Fibroblast of gingiva (primary cell): ENCODE results near the gene ATP1B3.
"Not testable (repeated sequence)": the region's sequence is repeated elsewhere in the genome, so short reads cannot be mapped to it uniquely, and the experiment has no call there.

Source experiments
- DNase-seq: peaks from one replicate; pipeline ENCODE4 v3.0.0-alpha.2; 2011; ENCODE audit warnings: low read depth

ATP1B3 gene

GRCh38 chr3:141905129-141905528 lies 28.7 kb downstream of the ATP1B3 start:
- no peak for DNase-seq

DNA sequence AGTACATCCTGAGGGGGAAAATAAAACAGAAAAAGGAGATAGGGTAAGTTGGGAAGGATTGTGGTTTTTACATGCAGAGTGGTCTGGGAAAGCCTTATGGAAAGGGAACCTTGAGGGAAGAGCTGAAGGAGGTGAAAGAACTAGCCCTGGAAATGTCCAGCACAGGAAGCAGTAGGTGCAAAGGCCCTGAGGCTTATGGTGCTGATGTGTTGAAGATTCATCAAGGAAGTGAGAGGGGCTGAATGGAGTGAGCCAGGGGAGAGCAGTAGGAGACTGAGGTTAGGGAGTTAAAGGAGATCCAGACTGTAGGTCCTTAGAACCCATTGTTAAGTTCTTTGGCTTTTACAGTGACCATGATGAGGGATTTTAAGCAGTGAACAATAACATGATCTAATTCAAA lies 33.0 kb downstream of the ATP1B3 start:
- no peak for DNase-seq

DNA sequence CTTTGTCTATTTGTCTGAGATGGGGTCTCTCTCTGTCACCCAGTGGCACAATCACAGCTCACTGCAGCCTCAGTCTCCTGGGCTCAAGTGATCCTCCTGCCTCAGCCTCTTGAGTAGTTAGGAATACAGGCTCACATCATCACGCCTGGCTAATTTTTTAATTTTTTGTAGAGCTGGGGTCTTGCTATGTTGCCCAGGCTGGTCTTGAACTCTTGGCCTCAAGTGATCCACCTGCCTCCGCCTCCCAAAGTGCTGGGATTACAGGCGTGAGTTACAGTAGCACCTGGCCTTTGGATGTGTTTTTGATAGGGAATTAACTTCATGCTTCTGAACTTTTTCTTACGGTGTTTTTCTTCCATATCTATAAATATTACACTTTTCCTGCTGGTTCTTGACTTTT lies 33.5 kb downstream of the ATP1B3 start:
- DNase-seq: not testable (repeated sequence)

DNA sequence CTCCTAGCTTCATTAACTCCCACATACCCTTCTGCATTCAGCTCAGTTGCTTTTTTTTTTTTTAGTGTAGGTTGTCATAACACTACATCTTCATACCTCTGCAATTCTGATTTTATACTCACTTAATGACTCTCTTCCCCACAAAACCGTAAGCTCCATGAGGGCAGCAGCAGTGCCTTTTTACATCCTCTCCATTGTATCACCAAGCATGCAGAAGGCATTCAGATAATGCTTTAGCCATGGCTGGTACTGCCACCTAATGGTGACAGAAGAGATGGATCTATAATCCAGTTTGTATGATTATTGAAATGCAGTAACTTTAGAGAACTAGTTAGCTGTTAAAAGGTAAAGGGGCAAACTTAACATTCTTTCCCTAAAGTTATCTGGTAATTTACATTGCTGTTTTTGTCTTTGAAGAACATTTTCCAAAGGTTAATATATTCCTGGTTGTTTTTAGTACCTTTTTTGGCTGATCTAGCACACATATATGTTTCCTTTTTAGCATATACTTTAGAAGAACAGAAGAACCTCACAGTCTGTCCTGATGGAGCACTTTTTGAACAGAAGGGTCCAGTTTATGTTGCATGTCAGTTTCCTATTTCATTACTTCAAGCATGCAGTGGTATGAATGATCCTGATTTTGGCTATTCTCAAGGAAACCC lies 36.8 kb downstream of the ATP1B3 start:
- peak; percentile 63 for DNase-seq

GRCh38 chr3:141914311-141914710 lies 37.9 kb downstream of the ATP1B3 start:
- DNase-seq: no peak

DNA sequence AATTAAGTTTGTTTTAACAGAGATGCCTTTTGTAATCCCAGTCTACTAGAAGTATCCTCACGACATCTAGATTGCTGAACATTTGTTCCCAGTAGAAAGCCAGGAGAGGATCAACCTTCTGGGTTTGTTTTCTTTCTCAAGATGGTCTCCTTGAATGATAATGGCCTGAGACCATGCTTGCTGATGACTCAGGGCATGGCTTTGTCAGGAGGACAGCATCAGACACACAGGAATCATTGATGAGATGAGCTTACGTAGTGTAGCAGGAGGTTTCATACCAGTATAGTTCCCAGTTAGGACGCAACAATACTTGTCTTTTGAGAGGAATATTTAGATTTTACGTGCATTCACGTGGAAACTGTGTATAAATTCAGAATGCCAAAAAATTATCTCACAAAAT lies 38.6 kb downstream of the ATP1B3 start:
- no peak for DNase-seq

DNA sequence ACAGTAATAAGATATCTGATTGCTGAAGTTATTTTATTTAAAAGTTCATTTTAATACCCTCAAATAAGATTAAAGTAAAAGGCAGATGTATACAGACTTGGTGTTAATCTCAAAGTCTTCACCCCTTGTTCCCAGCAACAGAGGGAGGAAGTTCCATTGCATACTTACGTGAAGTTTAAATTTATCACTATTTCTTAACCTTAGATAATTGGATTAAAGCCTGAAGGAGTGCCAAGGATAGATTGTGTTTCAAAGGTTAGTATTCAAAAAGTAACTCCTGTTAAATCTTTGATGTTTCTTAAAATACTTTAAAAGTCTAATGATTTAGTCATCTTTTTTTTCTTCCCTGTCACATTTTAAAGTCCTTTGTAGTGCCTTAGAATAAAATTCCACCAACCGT lies 39.3 kb downstream of the ATP1B3 start:
- no peak for DNase-seq

- DNase-seq: no peak
These were observed 44.3 kb downstream of the ATP1B3 start for GRCh38 chr3:141920701-141921100.

DNA sequence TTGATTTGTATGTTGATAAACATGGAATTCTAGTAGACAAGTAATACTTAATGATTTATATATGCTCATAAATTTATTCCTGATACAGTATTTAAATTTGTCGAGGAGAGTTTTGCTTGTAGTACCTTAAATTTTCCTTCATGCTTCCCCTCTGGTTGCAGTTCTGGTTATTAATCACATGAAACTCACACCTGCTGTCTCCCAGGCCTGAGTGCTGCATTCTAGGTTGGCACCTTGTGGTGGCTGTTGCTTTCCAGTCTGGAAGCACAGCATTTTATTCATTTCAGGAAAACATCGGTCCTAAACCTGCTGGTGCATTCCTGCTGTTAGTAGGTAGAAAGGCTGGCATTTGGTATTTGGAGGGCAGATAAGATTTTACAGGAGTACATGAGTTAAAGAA lies 44.9 kb downstream of the ATP1B3 start:
- DNase-seq: no peak

DNA sequence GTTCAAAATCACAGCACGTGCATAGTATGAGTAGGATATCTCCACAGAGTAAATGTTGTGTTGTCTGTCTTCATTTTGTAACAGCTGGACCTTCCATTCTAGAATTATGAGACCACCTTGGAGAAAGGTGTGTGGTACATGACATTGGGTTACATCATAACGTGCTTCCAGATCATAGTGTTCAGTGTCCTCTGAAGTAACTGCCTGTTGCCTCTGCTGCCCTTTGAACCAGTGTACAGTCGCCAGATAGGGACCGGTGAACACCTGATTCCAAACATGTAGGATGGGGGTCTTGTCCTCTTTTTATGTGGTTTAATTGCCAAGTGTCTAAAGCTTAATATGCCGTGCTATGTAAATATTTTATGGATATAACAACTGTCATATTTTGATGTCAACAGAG lies 49.2 kb downstream of the ATP1B3 start:
- not testable (repeated sequence) for DNase-seq

GRCh38 chr3:141926929-141927328 lies 50.5 kb downstream of the ATP1B3 start:
- DNase-seq: no peak

DNA sequence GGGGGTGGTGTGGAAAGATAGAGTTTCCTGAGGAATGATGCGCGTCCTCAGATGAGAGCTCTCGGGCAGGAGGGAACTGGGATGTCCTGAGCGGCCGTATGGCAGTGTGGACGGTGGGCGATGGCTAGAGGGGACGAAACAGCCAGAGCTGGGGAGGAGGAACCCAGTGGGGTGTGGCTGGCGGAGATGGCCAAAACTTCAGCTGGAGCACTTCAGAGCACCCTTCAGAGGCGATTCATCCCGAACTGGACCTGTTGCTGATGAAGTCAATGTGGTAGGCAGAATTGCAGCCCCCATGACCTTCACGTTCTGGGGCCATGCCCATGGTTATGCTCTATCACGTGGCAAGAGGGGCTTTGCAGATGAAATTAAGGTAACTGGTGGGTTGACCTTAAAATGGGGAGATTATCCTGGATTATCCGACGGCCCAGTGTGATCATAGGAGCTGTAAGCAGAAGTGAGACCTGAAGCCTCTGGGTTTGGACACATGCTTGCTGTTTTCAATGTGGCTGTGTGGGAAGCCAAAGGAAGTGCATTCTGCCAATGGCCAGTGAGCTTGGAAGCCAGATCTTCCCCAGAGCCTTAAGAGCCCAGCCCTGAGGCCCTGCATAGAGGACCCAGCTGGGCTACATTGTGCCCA lies 52.3 kb downstream of the ATP1B3 start:
- no peak for DNase-seq

- DNase-seq: no peak
These were observed 53.0 kb downstream of the ATP1B3 start for GRCh38 chr3:141929341-141929995.

GRCh38 chr3:141930801-141931200 lies 54.4 kb downstream of the ATP1B3 start:
- no peak for DNase-seq

DNA sequence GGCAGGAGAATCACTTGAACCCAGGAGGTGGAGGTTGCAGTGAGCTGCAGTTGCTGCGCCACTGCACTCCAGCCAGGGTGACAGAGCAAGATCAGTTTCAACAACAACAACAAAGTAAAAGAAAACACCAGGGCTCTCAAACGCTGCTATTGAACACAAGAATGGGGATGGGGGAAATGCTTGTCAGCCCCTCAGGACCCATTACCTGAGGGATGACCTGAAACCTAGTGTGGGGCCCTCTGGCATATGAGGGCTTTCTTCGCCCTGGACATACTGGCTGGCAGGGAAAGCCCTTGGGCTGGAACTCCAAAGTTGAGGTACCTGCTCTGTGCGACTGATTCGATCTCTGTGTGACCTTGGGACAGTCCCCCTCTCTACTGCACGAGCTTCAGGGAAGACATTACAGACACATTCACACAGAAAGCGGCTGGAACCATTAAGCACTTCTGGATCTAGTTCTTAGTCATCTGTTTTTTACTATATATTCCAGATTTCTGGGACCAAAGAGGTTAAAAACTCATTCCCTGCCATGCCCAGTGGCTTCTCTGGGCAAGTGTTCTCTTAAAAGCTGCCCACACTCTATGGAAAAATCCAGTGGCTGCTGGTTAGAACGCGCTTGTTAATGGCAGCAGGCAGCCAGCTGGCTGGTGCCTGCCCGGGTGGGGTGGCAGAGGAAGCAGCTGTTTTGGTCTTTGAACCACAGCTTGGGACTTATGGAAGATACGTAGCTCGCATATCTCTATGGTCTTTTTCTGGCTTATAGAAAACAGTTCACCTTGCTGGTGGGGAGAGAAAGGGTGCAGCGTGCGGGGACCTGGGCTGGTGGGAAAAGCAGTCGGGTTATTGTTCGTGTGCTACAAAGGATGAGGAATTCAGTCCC lies 57.2 kb downstream of the ATP1B3 start:
- DNase-seq: no peak

- DNase-seq: no peak
These were observed 57.9 kb downstream of the ATP1B3 start for GRCh38 chr3:141934354-141934753.

DNA sequence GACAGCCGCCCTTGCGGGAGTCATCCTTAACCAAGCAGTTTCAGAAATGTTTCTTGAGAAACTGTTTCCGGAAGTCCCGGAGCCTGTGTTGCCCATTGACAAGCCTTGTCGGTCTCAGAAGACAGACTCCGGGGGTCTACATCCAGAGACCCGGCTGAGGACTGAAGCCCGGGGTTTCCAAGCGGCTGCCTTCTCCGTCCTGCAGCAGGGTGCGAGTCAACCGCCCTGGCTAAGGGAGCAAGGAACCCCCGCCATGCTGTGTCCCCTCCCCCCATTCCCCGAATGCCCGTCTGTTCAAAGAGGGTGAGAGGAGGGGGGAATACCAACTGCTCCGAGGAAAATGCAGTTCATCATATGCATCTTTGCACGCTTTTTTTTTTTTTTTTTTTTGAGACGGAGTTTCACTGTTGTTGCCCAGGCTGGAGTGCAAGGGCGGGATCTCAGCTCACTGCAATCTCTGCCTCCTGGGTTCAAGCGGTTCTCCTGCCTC lies 61.6 kb downstream of the ATP1B3 start:
- DNase-seq: no peak

DNA sequence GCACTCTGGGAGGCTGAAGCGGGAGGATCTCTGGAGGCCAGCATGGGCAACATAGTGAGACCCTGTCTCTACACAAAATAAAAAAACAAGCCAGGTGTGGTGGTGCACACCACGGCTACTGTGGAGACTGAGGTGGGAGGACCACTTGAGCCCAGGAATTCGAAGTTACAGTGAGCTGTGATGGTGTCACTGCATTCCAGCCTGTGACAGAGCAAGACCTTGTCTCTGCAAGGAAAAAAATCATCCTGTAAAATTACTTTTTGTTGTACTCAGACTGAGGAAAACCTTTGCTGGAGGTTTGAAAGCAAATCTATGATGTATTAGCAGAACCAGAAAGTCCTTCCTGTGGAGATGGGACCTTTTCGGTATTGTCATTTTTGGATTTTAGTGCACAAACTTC lies 63.3 kb downstream of the ATP1B3 start:
- DNase-seq: no peak

DNA sequence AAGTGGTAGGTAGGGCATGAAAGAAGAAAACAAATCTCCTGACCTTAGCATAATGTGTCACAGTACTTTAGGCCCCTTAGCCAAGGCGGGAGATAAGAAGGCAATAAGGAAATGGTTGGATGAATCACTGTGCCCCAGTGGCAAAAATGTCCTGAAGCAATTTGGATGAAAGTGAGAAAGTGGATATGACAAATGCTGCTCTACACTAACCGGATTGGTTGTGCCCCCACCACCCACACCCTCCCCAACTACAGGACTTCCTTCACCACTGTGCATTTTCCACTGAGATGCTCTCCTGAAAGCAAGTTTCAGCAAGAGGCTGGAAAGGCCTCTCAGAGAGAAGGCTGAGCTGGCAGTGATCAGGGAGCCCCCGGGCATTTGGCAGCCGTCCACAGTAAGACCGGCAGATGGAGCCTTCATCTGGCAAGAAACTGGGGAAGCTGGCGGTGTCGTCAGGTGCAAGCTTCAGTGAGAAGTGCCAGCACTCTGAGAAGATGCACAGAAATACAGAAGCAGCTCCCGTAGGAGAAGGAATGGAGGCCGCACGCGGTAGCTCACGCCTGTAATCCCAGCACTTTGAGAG lies 63.8 kb downstream of the ATP1B3 start:
- peak; percentile 63 for DNase-seq

DNA sequence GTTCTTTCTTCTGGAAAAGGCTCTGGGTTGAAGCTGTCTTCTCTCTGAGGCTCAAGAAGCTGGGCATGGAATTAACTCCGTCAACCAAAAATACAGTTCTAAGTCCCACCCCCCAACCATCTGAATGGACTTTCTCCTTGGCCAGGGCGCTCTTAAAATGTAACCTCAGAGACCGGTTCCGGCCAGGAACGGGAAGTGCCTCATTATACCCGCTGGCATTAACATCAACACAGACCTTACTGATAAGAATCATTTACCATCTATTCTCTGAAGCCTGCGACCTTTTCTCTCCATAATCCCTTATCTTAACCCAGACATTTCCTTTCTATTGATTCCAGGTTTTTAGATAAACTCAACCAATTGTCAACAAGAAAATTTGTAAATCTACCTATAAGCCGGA lies 64.7 kb downstream of the ATP1B3 start:
- no peak for DNase-seq

DNA sequence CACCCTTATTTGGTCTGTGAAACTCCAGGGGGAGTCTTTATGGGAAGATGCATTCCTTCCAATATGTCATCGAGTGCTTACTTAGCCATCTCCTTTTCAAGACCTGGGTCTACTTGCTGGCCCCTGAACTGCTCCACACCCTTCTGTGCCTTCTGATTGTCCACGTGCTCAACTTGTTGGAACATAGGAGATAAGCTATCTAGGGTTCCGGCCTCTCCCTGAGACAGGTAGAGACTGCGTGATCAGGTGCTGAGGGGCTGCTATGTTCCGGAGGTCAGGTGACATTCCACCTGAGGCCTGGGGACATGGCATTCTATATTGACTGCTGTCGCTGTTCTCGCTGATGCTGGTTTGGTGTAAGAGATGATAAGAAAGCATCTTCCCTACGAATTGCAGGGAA lies 65.6 kb downstream of the ATP1B3 start:
- DNase-seq: no peak
